HepG2 (cell line): ENCODE measurements around the gene NCAPG. TPM values are rescaled to one million over a fixed set of nuclear protein-coding genes. Genes with fewer than 3 reads are reported as not detected.

Experiments used
- ATAC-seq: fragments of 200-7000 bp; cut with Tn5 transposase; 3 replicates; pipeline ENCODE4 v1.9.1; 2020; ENCODE audit warnings: mild to moderate bottlenecking, moderate library complexity
- BruUV-seq: library from RNA; stranded (reverse); fragments of 400-500 nt; replicated peaks from 2 replicates; lab custom pipeline; 2021; lab: Mats Ljungman, UMichigan
- CTCF ChIA-PET: fragments of 300-600 bp; formaldehyde crosslinking; extraction: SDS; loops from one replicate; lab custom pipeline; 2021; ENCODE audit warnings: low total read pairs, inconsistent platforms, low intra/inter-chr PET ratio; lab: Yijun Ruan, JAX
- POLR2A ChIA-PET: fragments of 350-600 bp; sonication (Branson Sonifier 250); formaldehyde crosslinking; loops from one replicate; lab custom pipeline; 2020; ENCODE audit warnings: antibody characterized with exemption, inconsistent platforms; lab: Yijun Ruan, JAX
- DNase-seq: peaks from one replicate; pipeline ENCODE4 v3.0.0-alpha.2; 2015; ENCODE audit warnings: low spot score
- FAIRE-seq: peaks from 3 replicates; lab custom pipeline; 2011; peaks lifted over from hg19 to GRCh38; lab: Jason Lieb, UNC
- H2AFZ ChIP-seq: one replicate; pipeline ENCODE4 v1.6.1; 2011; ENCODE audit warnings: low read length, inconsistent platforms
- H3K27ac ChIP-seq: fragments of 300-600 bp; 3 replicates; pipeline ENCODE4 v1.8.0; 2011; ENCODE audit warnings: mixed run types, mild to moderate bottlenecking, mixed read lengths, low read length, inconsistent platforms; ENCODE audit not compliant: insufficient read depth; ENCODE audit errors: extremely low read length
- H3K27me3 ChIP-seq, 2 experiments: fragments of 200-600 bp in 1 of 2; 2 replicates in 1 of 2; 3 replicates in 1 of 2; pipeline versions ENCODE4 v1.6.0 to v1.8.0; 2011; ENCODE audit warnings: low read length in 2 of 2, mild to moderate bottlenecking in 2 of 2, moderate library complexity in 2 of 2, inconsistent platforms in 1 of 2; ENCODE audit not compliant: insufficient read depth in 2 of 2, control insufficient read depth in 1 of 2
- H3K36me3 ChIP-seq, 2 experiments: fragments of 200-600 bp in 1 of 2; replicated peaks in 1 of 2; 2 replicates in 1 of 2; 3 replicates in 1 of 2; pipeline versions ENCODE4 v1.5.1 to v1.8.0; 2011; ENCODE audit warnings: low read length in 2 of 2, inconsistent platforms in 1 of 2; ENCODE audit not compliant: insufficient read depth in 2 of 2, control insufficient read depth in 1 of 2
- H3K4me1 ChIP-seq: 2 replicates; pipeline ENCODE4 v1.5.1; 2012; ENCODE audit warnings: low read length, inconsistent platforms; ENCODE audit not compliant: insufficient read depth
- H3K4me2 ChIP-seq: 2 replicates; pipeline ENCODE4 v1.6.0; 2011; ENCODE audit warnings: low read depth, low read length, inconsistent platforms
- H3K4me3 ChIP-seq, 3 experiments: fragments of 200-600 bp in 1 of 3; sonication (generic), shearing (Covaris generic) in 1 of 3; replicated peaks in 1 of 3; 2 replicates each; pipeline ENCODE4 v1.5.1; 2011 to 2016; ENCODE audit warnings: low read length in 3 of 3, inconsistent platforms in 2 of 3, low read depth in 2 of 3, mild to moderate bottlenecking in 2 of 3, control low read depth in 1 of 3, mixed read lengths in 1 of 3; ENCODE audit not compliant: insufficient read depth in 1 of 3
- H3K79me2 ChIP-seq: one replicate; pipeline ENCODE4 v1.6.1; 2011; ENCODE audit warnings: low read length, inconsistent platforms; ENCODE audit not compliant: insufficient read depth
- H3K9ac ChIP-seq: 2 replicates; pipeline ENCODE4 v1.6.0; 2011; ENCODE audit warnings: mild to moderate bottlenecking, low read depth, low read length, inconsistent platforms; ENCODE audit not compliant: insufficient read depth
- H3K9me3 ChIP-seq: 2 replicates; pipeline ENCODE4 v1.5.1; 2012; ENCODE audit warnings: mild to moderate bottlenecking, low read length
- H4K20me1 ChIP-seq: 2 replicates; pipeline ENCODE4 v1.6.0; 2011; ENCODE audit warnings: inconsistent platforms, mild to moderate bottlenecking, low read length, moderate library complexity; ENCODE audit not compliant: insufficient read depth
- GLI4 ChIP-seq: sonication (generic); formaldehyde crosslinking; IDR thresholded peaks from 2 replicates; pipeline ENCODE4 v1.5.1; 2020; ENCODE audit warnings: missing genetic modification reagents, mild to moderate bottlenecking, moderate library complexity, borderline replicate concordance
- HNRNPL ChIP-seq: fragments of 200-400 bp; formaldehyde crosslinking; IDR thresholded peaks from 2 replicates; pipeline ENCODE4 v1.6.1; 2017; ENCODE audit warnings: mild to moderate bottlenecking, low read depth, low read length
- HNRNPUL1 ChIP-seq: fragments of 200-400 bp; formaldehyde crosslinking; IDR thresholded peaks from 2 replicates; pipeline ENCODE4 v1.6.1; 2017; ENCODE audit warnings: low read depth, mild to moderate bottlenecking, low read length, moderate library complexity
- KAT8 ChIP-seq: IDR thresholded peaks from 2 replicates; pipeline ENCODE4 v1.6.1; 2016; ENCODE audit warnings: missing genetic modification reagents, missing compliant biosample characterization
- MAFF ChIP-seq: IDR thresholded peaks from 2 replicates; pipeline ENCODE4 v1.6.1; 2011; ENCODE audit warnings: low read depth, low read length, improper control_type of control experiment
- MAFK ChIP-seq, 2 experiments: IDR thresholded peaks in 1 of 2; conservative IDR thresholded peaks in 1 of 2; 2 replicates each; pipeline ENCODE4 v1.6.1; 2011; ENCODE audit warnings: improper control_type of control experiment in 2 of 2, low read length in 2 of 2
- MBNL3 ChIP-seq: fragments of 250-450 bp; sonication (Bioruptor Pico); conservative IDR thresholded peaks from 2 replicates; pipeline ENCODE4 v1.8.0; 2022; ENCODE audit warnings: mild to moderate bottlenecking, inconsistent platforms
- NCOA2 ChIP-seq: sonication (generic); formaldehyde crosslinking; IDR thresholded peaks from 2 replicates; pipeline ENCODE4 v1.8.0; 2022; ENCODE audit warnings: inconsistent platforms
- SALL2 ChIP-seq: sonication (generic); formaldehyde crosslinking; IDR thresholded peaks from 2 replicates; pipeline ENCODE4 v1.8.1; 2023; ENCODE audit warnings: mild to moderate bottlenecking, missing genetic modification reagents, inconsistent platforms
- SNAI1 ChIP-seq: sonication (generic); formaldehyde crosslinking; IDR thresholded peaks from 2 replicates; pipeline ENCODE4 v1.5.0; 2020; ENCODE audit warnings: mild to moderate bottlenecking, missing genetic modification reagents, borderline replicate concordance
- ZNF432 ChIP-seq: sonication (generic); formaldehyde crosslinking; IDR thresholded peaks from 2 replicates; pipeline ENCODE4 v1.5.0; 2020; ENCODE audit warnings: missing genetic modification reagents, mild to moderate bottlenecking, borderline replicate concordance
- ZNF543 ChIP-seq: sonication (generic); formaldehyde crosslinking; IDR thresholded peaks from 2 replicates; pipeline ENCODE4 v1.4.0; 2020; ENCODE audit warnings: mild to moderate bottlenecking, missing genetic modification reagents
- WGBS: methylation state at CpG from one replicate; pipeline ENCODE4 v1.1.6; 2017; ENCODE audit warnings: low lambda C conversion rate; 5-methylcytosine and 5-hydroxymethylcytosine counted together
- in situ Hi-C: cut with HindIII; loops from 2 replicates; pipeline ENCODE4 v1.10.0; 2017; ENCODE audit warnings: low pct_unique_long_range_greater_than_20kb; ENCODE audit not compliant: extremely low pct_ligation_motif_present
- intact Hi-C: fragments of 100-400 bp; cut with micrococcal nuclease; formaldehyde crosslinking; loops from one replicate; pipeline ENCODE4 v1.10.0; 2022; ENCODE audit not compliant: unreplicated experiment
- polyA plus RNA-seq, 8 experiments: library from polyadenylated mRNA; depleted of rRNA in 3 of 8; stranded (reverse) in 7 of 8; unstranded in 1 of 8; fragments of >200 nt; fragmentation: Illumina TruSeq in 4 of 8; extraction: Trizol in 4 of 8; gene quantifications; 2 replicates each; pipeline versions ENCODE4 v1.2.1 to v1.2.3, GENCODE V29; 2011 to 2016; ENCODE audit warnings: low read depth in 4 of 8, missing spikeins in 1 of 8, mixed read lengths in 1 of 8; ENCODE audit not compliant: insufficient read depth in 1 of 8
- total RNA-seq, 5 experiments: library from RNA; depleted of rRNA; stranded (reverse); fragments of >200 nt; fragmentation: Illumina TruSeq; extraction: Trizol; gene quantifications; 2 replicates each; pipeline ENCODE4 v1.2.3, GENCODE V29; 2016; ENCODE audit warnings: low read depth in 1 of 5

Gene NCAPG
- total and polyA plus RNA-seq, 2 of the 13 experiments (the other 11 are each of a cell fraction or from before 2014, with no cell fraction given): 14.8 to 61.9 TPM

DNA sequence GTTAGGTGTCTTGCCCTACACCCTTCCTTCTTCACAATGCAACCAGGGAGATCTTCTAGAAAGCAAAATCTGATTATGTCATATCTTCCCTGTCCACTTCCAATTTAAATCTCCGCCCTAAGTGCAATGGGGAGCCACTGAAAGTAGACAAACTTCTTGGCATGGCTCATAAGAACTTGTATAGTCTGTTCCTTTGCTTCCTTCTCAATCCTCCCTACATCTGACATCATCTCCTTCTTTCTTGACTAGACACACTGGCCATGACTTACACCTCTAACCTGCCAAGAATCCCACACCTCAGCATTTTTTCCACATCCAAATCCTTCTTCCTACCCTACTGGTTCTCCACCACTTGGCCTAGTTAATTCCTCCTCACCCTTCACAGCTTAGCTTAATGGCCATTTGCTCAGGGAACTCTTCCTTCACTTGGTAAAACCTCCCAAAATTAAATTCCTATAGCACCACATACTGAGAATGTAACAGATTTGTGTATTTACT, 55.1 kb downstream of the NCAPG start:
- Histone ChIP-seq H3K27ac (no peak overlapping the region), H3K4me1 (peaks cover 2% of the 10 kb centered on the region), H3K79me2 (no peaks in the 10 kb centered on the region), H3K9ac (no peak overlapping the region), H3K4me2 (no peak overlapping the region), H3K4me3 (no peak overlapping the region), H2AFZ (no peak overlapping the region), H3K9me3 (peaks cover 17% of the 10 kb centered on the region), H4K20me1 (no peaks in the 10 kb centered on the region), H3K27me3 (no peaks in the 10 kb centered on the region), H3K36me3 (no peaks in the 10 kb centered on the region)
- 95% methylated on average over 1 of the region's 1 CpG for WGBS
- BruUV-seq: no TSS peak
- POLR2A ChIA-PET: no interaction called here
- intact Hi-C loops (no loop called here), in situ Hi-C loops (no loop called here)
- FAIRE-seq: no peak
- DNase-seq: no peak
- TF ChIP-seq ZNF543 (CRISPR knock-in tag) (no peak), MBNL3 (no peak), NCOA2 (CRISPR knock-in tag) (no peak), HNRNPL (no peak), HNRNPUL1 (no peak), KAT8 (CRISPR knock-in tag) (no peak), SALL2 (no peak), MAFK (conservative IDR thresholded peaks at IDR 0.05 in 1 of 2, IDR thresholded peaks at IDR 0.05 in 1 of 2; ENCODE audit: low read length in 2 of 2) (peak; percentile 61 to 74), SNAI1 (CRISPR knock-in tag) (no peak), MAFF (peak; percentile 61), ZNF432 (CRISPR knock-in tag) (no peak), GLI4 (CRISPR knock-in tag) (no peak)
- ATAC-seq: no peak
- CTCF ChIA-PET: no interaction called here
